K562 (cell line): ENCODE results near the gene CFAP73. TPM values are rescaled to one million over a fixed set of nuclear protein-coding genes. Genes with fewer than 3 reads are reported as not detected.

ENCODE experiments used
- ATAC-seq: fragments of 200-7000 bp; cut with Tn5 transposase; 3 replicates; pipeline ENCODE4 v1.9.1; 2020; ENCODE audit warnings: moderate library complexity
- BruUV-seq: library from RNA; stranded (reverse); fragments of 400-500 nt; replicated peaks from 2 replicates; lab custom pipeline; 2021; lab: Mats Ljungman, UMichigan
- CTCF ChIA-PET: fragments of 300-600 bp; formaldehyde crosslinking; extraction: SDS; loops from one replicate; lab custom pipeline; 2021; ENCODE audit warnings: low intra/inter-chr PET ratio; lab: Yijun Ruan, JAX
- POLR2A ChIA-PET: fragments of 300-600, 350-650 bp; sonication (Branson Sonifier 250); formaldehyde crosslinking; extraction: SDS; loops from one replicate; lab custom pipeline; 2021; ENCODE audit warnings: antibody characterized with exemption, inconsistent platforms; lab: Yijun Ruan, JAX
- DNase-seq, 4 experiments: peaks; one replicate each; pipeline versions ENCODE4 v3.0.0 to v3.0.0-alpha.2; 2011 to 2018; ENCODE audit warnings: low spot score in 3 of 4, mixed read lengths in 3 of 4; ENCODE audit errors: extremely low read depth in 1 of 4
- FAIRE-seq: peaks from 2 replicates; lab custom pipeline; 2011; peaks lifted over from hg19 to GRCh38; lab: Jason Lieb, UNC
- H2AFZ ChIP-seq: 2 replicates; pipeline ENCODE4 v1.6.0; 2011; ENCODE audit warnings: low read depth, low read length, control low read depth, inconsistent platforms
- H3K27ac ChIP-seq: fragments of 200-600 bp; 3 replicates; pipeline ENCODE4 v1.8.0; 2011; ENCODE audit warnings: low read depth, mild to moderate bottlenecking, control low read depth, inconsistent platforms, low read length, moderate library complexity, mixed read lengths; ENCODE audit errors: extremely low read depth
- H3K27me3 ChIP-seq, 2 experiments: fragments of 300-600 bp in 1 of 2; 2 replicates in 1 of 2; 3 replicates in 1 of 2; pipeline versions ENCODE4 v1.6.0 to v1.8.0; 2011; ENCODE audit warnings: inconsistent platforms in 2 of 2, low read length in 2 of 2, mild to moderate bottlenecking in 1 of 2, mixed read lengths in 1 of 2, moderate library complexity in 1 of 2; ENCODE audit not compliant: control insufficient read depth in 2 of 2, insufficient read depth in 2 of 2
- H3K36me3 ChIP-seq: fragments of 300-600 bp; 3 replicates; pipeline ENCODE4 v1.8.0; 2011; ENCODE audit warnings: mild to moderate bottlenecking, low read length, inconsistent platforms; ENCODE audit not compliant: control insufficient read depth, insufficient read depth
- H3K4me1 ChIP-seq, 2 experiments: fragments of 200-600 bp in 1 of 2; replicated peaks in 1 of 2; 2 replicates in 1 of 2; 3 replicates in 1 of 2; pipeline versions ENCODE4 v1.5.1 to v1.8.0; 2011; ENCODE audit warnings: inconsistent platforms in 2 of 2, low read length in 2 of 2, mild to moderate bottlenecking in 1 of 2, mixed read lengths in 1 of 2, moderate library complexity in 1 of 2; ENCODE audit not compliant: control insufficient read depth in 2 of 2, insufficient read depth in 2 of 2
- H3K4me2 ChIP-seq: 2 replicates; pipeline ENCODE4 v1.6.1; 2011; ENCODE audit warnings: low read length, control low read depth, inconsistent platforms, mixed read lengths; ENCODE audit not compliant: insufficient read depth
- H3K4me3 ChIP-seq: fragments of 200-600 bp; sonication (generic), shearing (Covaris generic); 2 replicates; pipeline ENCODE4 v1.5.1; 2016; ENCODE audit warnings: control low read depth, inconsistent platforms
- H3K79me2 ChIP-seq: fragments of 200-600 bp; 3 replicates; pipeline ENCODE4 v1.8.0; 2011; ENCODE audit warnings: low read length, inconsistent platforms; ENCODE audit not compliant: control insufficient read depth, insufficient read depth
- H3K9ac ChIP-seq, 2 experiments: 2 replicates each; pipeline versions ENCODE4 v1.6.0 to v1.6.1; 2011; ENCODE audit warnings: low read depth in 2 of 2, low read length in 2 of 2, control low read depth in 1 of 2, inconsistent platforms in 1 of 2, mild to moderate bottlenecking in 1 of 2, mixed read lengths in 1 of 2; ENCODE audit not compliant: insufficient read depth in 1 of 2
- H3K9me1 ChIP-seq: one replicate; pipeline ENCODE4 v1.6.0; 2011; ENCODE audit warnings: inconsistent platforms, mild to moderate bottlenecking, low read length, moderate library complexity; ENCODE audit not compliant: control insufficient read depth, insufficient read depth
- H3K9me3 ChIP-seq: replicated peaks from 2 replicates; pipeline ENCODE4 v1.5.1; 2011; ENCODE audit warnings: low read depth, low read length, inconsistent platforms; ENCODE audit not compliant: control insufficient read depth, insufficient read depth
- H4K20me1 ChIP-seq: replicated peaks from 2 replicates; pipeline ENCODE4 v1.6.1; 2011; ENCODE audit warnings: low read length, inconsistent platforms, mixed read lengths; ENCODE audit not compliant: control insufficient read depth, insufficient read depth
- FUS ChIP-seq: fragments of 200-400 bp; formaldehyde crosslinking; optimal IDR thresholded peaks from 2 replicates; pipeline ENCODE3; 2017; ENCODE audit warnings: low read depth, low read length
- HDAC3 ChIP-seq: fragments of 450-650 bp; IDR thresholded peaks from 2 replicates; pipeline ENCODE4 v1.6.1; 2018; ENCODE audit warnings: borderline replicate concordance, mild to moderate bottlenecking, moderate library complexity; ENCODE audit not compliant: partially characterized antibody
- POLR2G ChIP-seq: fragments of 200-400 bp; formaldehyde crosslinking; IDR thresholded peaks from 2 replicates; pipeline ENCODE4 v1.6.1; 2017; ENCODE audit warnings: low read depth, mild to moderate bottlenecking, antibody characterized with exemption, low read length, moderate library complexity
- RBFOX2 ChIP-seq: fragments of 200-400 bp; formaldehyde crosslinking; IDR thresholded peaks from 2 replicates; pipeline ENCODE4 v1.6.1; 2017; ENCODE audit warnings: low read depth, mild to moderate bottlenecking, low read length, moderate library complexity
- ZNF347 ChIP-seq: fragments of 450-650 bp; formaldehyde crosslinking; IDR thresholded peaks from 2 replicates; pipeline ENCODE4 v1.4.0; 2020; ENCODE audit warnings: low read depth, mild to moderate bottlenecking, moderate library complexity
- WGBS: fragments of 100-300 bp; shearing (Covaris generic); methylation state at CpG from one replicate; pipeline ENCODE4 v1.1.6; 2016; ENCODE audit warnings: low coverage, mixed read lengths; ENCODE audit not compliant: insufficient coverage; ENCODE audit errors: missing lambda C conversion rate; 5-methylcytosine and 5-hydroxymethylcytosine counted together
- in situ Hi-C: fragments of 300-500 bp; cut with MboI; formaldehyde crosslinking; loops from 4 replicates; pipeline ENCODE4 v1.15.0; 2018; ENCODE audit warnings: inconsistent platforms, mixed read lengths
- intact Hi-C: fragments of 100-400 bp; cut with micrococcal nuclease; formaldehyde crosslinking; loops from 2 replicates; pipeline ENCODE4 v1.14.2; 2022
- polyA plus RNA-seq, 8 experiments: library from polyadenylated mRNA; depleted of rRNA in 4 of 8; stranded (reverse) in 5 of 8; unstranded in 3 of 8; fragments of >200 nt; fragmentation: Nextera tagmentation in 2 of 8; fragmentation: Illumina TruSeq in 1 of 8; extraction: Ambion mirVana in 2 of 8; extraction: Trizol in 1 of 8; gene quantifications; 2 replicates each; pipeline versions ENCODE4 v1.2.1 to v1.2.3, GENCODE V29; 2011 to 2014; ENCODE audit warnings: inconsistent platforms in 1 of 8, missing spikeins in 1 of 8
- total RNA-seq, 7 experiments: library from RNA; depleted of rRNA in 6 of 7; stranded (reverse); fragments of >200 nt in 6 of 7; fragmentation: Illumina TruSeq in 2 of 7; extraction: Trizol in 2 of 7; gene quantifications; 2 replicates each; pipeline versions ENCODE4 v1.2.1 to v1.2.3, GENCODE V29; 2011 to 2021; ENCODE audit warnings: low replicate concordance in 1 of 7

CFAP73 gene
- total and polyA plus RNA-seq, 9 of the 15 experiments (the other 6 are each of a cell fraction or from before 2014, with no cell fraction given): not detected

- BruUV-seq: no TSS peak
- H3K9ac ChIP-seq: no peak overlapping the region
- CTCF ChIA-PET: no interaction called here
- WGBS: 90% methylated on average over 11 of the region's 13 CpGs
- H3K4me2 ChIP-seq: no peak overlapping the region
- H3K79me2 ChIP-seq: no peaks in the 10 kb centered on the region; the same call in 2 of the 3 replicates
- intact Hi-C loops: no loop called here
- no peaks in the 10 kb centered on the region for H3K9me3 ChIP-seq
- TF ChIP-seq FUS (no peak), HDAC3 (no peak), POLR2G (peak; percentile 25; the same call in 1 of the 2 replicates), ZNF347 (CRISPR knock-in tag) (no peak), RBFOX2 (0 out of 2 replicates have a peak, but pooled peaks have one; percentile 23)
- in situ Hi-C loops: loop anchor here (5.0 kb wide), 1 partner anchor 122 kb away; no protein-coding TSS in a partner anchor
- POLR2A ChIA-PET: interaction anchor here (0.9 kb wide), 1 partner anchor 132 kb away, joined by 4 read pairs; no protein-coding TSS in a partner anchor
- no peak for FAIRE-seq
- no peak overlapping the region for H3K27ac ChIP-seq
- H2AFZ ChIP-seq: no peak overlapping the region
- peaks cover 0 to 17% of the 10 kb centered on the region in 2 experiments; a peak in 2 of 5 replicates for H3K4me1 ChIP-seq
- no peak for DNase-seq
- H3K27me3 ChIP-seq: no peaks in the 10 kb centered on the region
- H3K4me3 ChIP-seq: no peak overlapping the region
- H3K36me3 ChIP-seq: peaks cover 95% of the 10 kb centered on the region
- H4K20me1 ChIP-seq: peaks cover 6% of the 10 kb centered on the region; the same call in 1 of the 2 replicates
- H3K9me1 ChIP-seq: peaks cover 2% of the 10 kb centered on the region
- no peak for ATAC-seq
Observed at GRCh38 chr12:113169697-113170096, 20.2 kb downstream of the CFAP73 start.

- Histone ChIP-seq H2AFZ (no peak overlapping the region), H3K36me3 (peaks cover 94% of the 10 kb centered on the region), H3K9me3 (no peaks in the 10 kb centered on the region), H3K4me1 (peaks cover 0 to 17% of the 10 kb centered on the region in 2 experiments; a peak in 2 of 5 replicates), H3K9me1 (peaks cover 2% of the 10 kb centered on the region), H3K27ac (no peak overlapping the region), H3K79me2 (no peaks in the 10 kb centered on the region; the same call in 2 of the 3 replicates), H4K20me1 (peaks cover 2% of the 10 kb centered on the region; the same call in 1 of the 2 replicates), H3K4me3 (no peak overlapping the region), H3K27me3 (no peaks in the 10 kb centered on the region), H3K4me2 (no peak overlapping the region), H3K9ac (no peak overlapping the region)
- 76% methylated on average over 5 of the region's 5 CpGs for WGBS
- intact Hi-C loops (no loop called here), in situ Hi-C loops (loop anchor here (5.0 kb wide), 1 partner anchor 123 kb away; no protein-coding TSS in a partner anchor)
- POLR2A ChIA-PET: interaction anchor here (0.9 kb wide), 1 partner anchor 133 kb away, joined by 4 read pairs; no protein-coding TSS in a partner anchor
- ATAC-seq: no peak
- no peak for FAIRE-seq
- no peak for DNase-seq
- CTCF ChIA-PET: no interaction called here
- TSS peak; percentile 7 for BruUV-seq
Observed at GRCh38 chr12:113170457-113170856, 20.9 kb downstream of the CFAP73 start.
